Central memory CD4-positive, alpha-beta T cell (primary cell): ENCODE data around the gene PIGT.
"Not testable (repeated sequence)": the region's sequence is repeated elsewhere in the genome, so short reads cannot be mapped to it uniquely, and the experiment has no call there.

Experiments used
- DNase-seq: peaks from one replicate; pipeline ENCODE4 v3.0.0; 2022

Gene PIGT

GRCh38 chr20:45467172-45467571 lies 51.2 kb downstream of the PIGT start:
- no peak for DNase-seq

- no peak for DNase-seq
Measured at GRCh38 chr20:45467861-45468260, 51.9 kb downstream of the PIGT start.

- DNase-seq, result no peak
Measured at GRCh38 chr20:45469336-45470261, 53.7 kb downstream of the PIGT start, which contains the start of gene WFDC2. WFDC2 (plus strand) TSS chr20:45469753; CDS start chr20:45469782, 29 bp downstream.

DNA sequence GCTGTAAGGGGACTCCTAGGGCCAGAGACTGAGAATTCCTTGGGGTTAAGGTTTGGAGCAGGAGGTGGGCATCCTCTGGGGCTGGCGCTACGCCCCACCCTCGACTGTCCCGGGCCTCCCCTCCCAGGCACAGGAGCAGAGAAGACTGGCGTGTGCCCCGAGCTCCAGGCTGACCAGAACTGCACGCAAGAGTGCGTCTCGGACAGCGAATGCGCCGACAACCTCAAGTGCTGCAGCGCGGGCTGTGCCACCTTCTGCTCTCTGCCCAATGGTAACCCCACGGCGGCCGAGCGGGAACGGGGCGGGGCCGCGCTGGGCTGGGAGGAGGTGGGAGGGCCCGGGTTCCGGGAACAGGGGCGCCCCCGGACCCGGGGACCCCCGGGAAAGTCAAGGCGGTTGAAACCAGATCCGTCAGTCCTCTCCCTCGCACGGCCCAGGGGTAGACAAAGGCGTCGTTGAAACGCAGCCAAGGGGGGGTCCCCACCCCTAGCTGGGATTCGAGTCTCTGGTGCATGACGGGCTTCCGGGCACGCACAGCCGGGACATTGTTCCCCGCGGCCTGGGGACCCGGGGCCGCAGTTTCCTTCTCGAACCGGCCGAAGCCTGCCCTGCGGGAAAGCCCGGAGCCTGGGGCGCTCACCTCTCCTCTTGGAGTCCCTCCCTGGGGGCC lies 54.5 kb downstream of the PIGT start:
- no peak for DNase-seq

- no peak for DNase-seq
Measured at GRCh38 chr20:45470937-45471336, 55.0 kb downstream of the PIGT start.

DNA sequence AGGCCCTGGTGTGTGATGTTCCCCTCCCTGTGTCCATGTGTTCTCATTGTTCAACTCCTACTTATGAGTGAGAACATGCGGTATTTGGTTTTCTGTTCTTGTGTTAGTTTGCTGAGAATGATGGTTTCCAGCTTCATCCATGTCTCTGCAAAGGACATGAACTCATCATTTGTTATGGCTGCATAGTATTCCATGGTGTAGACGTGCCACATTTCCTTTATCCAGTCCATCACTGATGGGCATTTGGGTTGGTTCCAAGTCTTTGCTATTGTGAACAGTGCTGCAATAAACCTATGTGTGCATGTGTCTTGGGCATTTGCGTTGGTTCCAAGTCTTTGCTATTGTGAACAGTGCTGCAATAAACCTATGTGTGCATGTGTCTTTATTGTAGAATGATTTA lies 56.3 kb downstream of the PIGT start:
- DNase-seq, result not testable (repeated sequence)
